Prostate gland (tissue), 2 donors: ENCODE data around the gene PHKG2.

Experiments used
- CTCF ChIP-seq, 4 experiments: fragments of 200-600 bp in 2 of 4; fragments of 450-650 bp in 2 of 4; sonication (generic) in 2 of 4; IDR thresholded peaks; 1 replicate in 3 of 4; 2 replicates in 1 of 4; pipeline ENCODE4 v1.5.1; 2016 to 2019; ENCODE audit warnings: antibody characterized with exemption in 4 of 4, mild to moderate bottlenecking in 2 of 4, moderate library complexity in 2 of 4
- POLR2A ChIP-seq: fragments of 450-650 bp; IDR thresholded peaks from one replicate; pipeline ENCODE4 v1.6.1; 2016; ENCODE audit warnings: antibody characterized with exemption, mild to moderate bottlenecking
- POLR2AphosphoS5 ChIP-seq: sonication (generic); formaldehyde crosslinking; IDR thresholded peaks from one replicate; pipeline ENCODE4 v1.6.1; 2017; ENCODE audit warnings: antibody characterized with exemption

- no peak for TF ChIP-seq POLR2A
- no peak for TF ChIP-seq CTCF (IDR thresholded peaks at IDR 0.05)
- TF ChIP-seq POLR2AphosphoS5: no peak
These were observed 44.3 kb upstream of the PHKG2 start for GRCh38 chr16:30703971-30704370.
